A549 (cell line): ENCODE results near the gene ARPC1A. TPM values are rescaled to one million over a fixed set of nuclear protein-coding genes. Genes with fewer than 3 reads are reported as not detected.

Experiments
- ATAC-seq, 2 experiments: fragments of 200-7000 bp in 1 of 2; fragments of >200 bp in 1 of 2; cut with Nextera tagmentation in 1 of 2; cut with Tn5 transposase in 1 of 2; 3 replicates each; pipeline versions ENCODE4 v1.8.0 to v1.9.1; 2018 to 2020; ENCODE audit warnings: mild to moderate bottlenecking in 1 of 2, moderate library complexity in 1 of 2
- CTCF ChIA-PET: fragments of 300-600 bp; sonication (Branson Sonifier 250); formaldehyde crosslinking; extraction: SDS; loops from one replicate; lab custom pipeline; 2021; ENCODE audit warnings: antibody characterized with exemption, inconsistent platforms; lab: Yijun Ruan, JAX
- POLR2A ChIA-PET: fragments of 350-600 bp; formaldehyde crosslinking; extraction: SDS; loops from one replicate; lab custom pipeline; 2021; ENCODE audit warnings: antibody characterized with exemption, inconsistent platforms; lab: Yijun Ruan, JAX
- DNase-seq, 2 experiments: peaks; one replicate each; pipeline versions ENCODE4 v3.0.0 to v3.0.0-alpha.2; 2011 to 2016; ENCODE audit warnings: low read depth in 1 of 2, low spot score in 1 of 2
- FAIRE-seq: peaks from 2 replicates; lab custom pipeline; 2011; peaks lifted over from hg19 to GRCh38; lab: Jason Lieb, UNC
- H3K27ac ChIP-seq, 2 experiments: fragments of >200 bp; sonication (Bioruptor Twin); formaldehyde crosslinking; 3 replicates each; pipeline ENCODE4 v1.5.1; 2016 to 2017
- H3K4me1 ChIP-seq: fragments of >200 bp; sonication (Bioruptor Twin); formaldehyde crosslinking; 3 replicates; pipeline ENCODE4 v1.6.1; 2016
- H3K4me2 ChIP-seq: fragments of >200 bp; sonication (Bioruptor Twin); formaldehyde crosslinking; 3 replicates; pipeline ENCODE4 v1.6.1; 2016
- H3K4me3 ChIP-seq: fragments of >200 bp; sonication (Bioruptor Twin); formaldehyde crosslinking; 3 replicates; pipeline ENCODE4 v1.5.1; 2016
- H3K9me3 ChIP-seq: fragments of >200 bp; sonication (Bioruptor Twin); formaldehyde crosslinking; 3 replicates; pipeline ENCODE4 v1.6.1; 2016
- ATOH8 ChIP-seq: fragments of 250-450 bp; sonication (Bioruptor Pico); IDR thresholded peaks from 2 replicates; pipeline ENCODE4 v1.5.0; 2020; ENCODE audit warnings: low read depth, mild to moderate bottlenecking, moderate library complexity
- BHLHE40 ChIP-seq: IDR thresholded peaks from 2 replicates; pipeline ENCODE4 v1.6.1; 2012; ENCODE audit warnings: low read depth, low read length, inconsistent platforms
- CBX2 ChIP-seq: fragments of 200-600 bp; sonication (generic); IDR thresholded peaks from 2 replicates; pipeline ENCODE4 v1.6.1; 2016; ENCODE audit warnings: low read depth, mild to moderate bottlenecking, borderline replicate concordance
- CBX8 ChIP-seq: fragments of 200-600 bp; sonication (generic); IDR thresholded peaks from 2 replicates; pipeline ENCODE4 v1.6.1; 2016
- CHD2 ChIP-seq: fragments of 150-350 bp; IDR thresholded peaks from 2 replicates; pipeline ENCODE4 v1.6.1; 2014; ENCODE audit warnings: low read length; ENCODE audit not compliant: partially characterized antibody
- CTCF ChIP-seq: fragments of >200 bp; sonication (Bioruptor Twin); formaldehyde crosslinking; IDR thresholded peaks from 3 replicates; pipeline ENCODE4 v1.5.1; 2016
- ESRRA ChIP-seq: fragments of 150-350 bp; IDR thresholded peaks from 2 replicates; pipeline ENCODE4 v1.6.1; 2014; ENCODE audit warnings: mild to moderate bottlenecking, low read length, borderline replicate concordance
- FOSL2 ChIP-seq, 2 experiments: fragments of 450-650 bp in 1 of 2; fragments of >200 bp in 1 of 2; sonication (Bioruptor Twin) in 1 of 2; formaldehyde crosslinking; IDR thresholded peaks; 2 replicates each; pipeline versions ENCODE4 v1.5.0 to v1.6.1; 2016 to 2020; ENCODE audit warnings: mild to moderate bottlenecking in 1 of 2, moderate library complexity in 1 of 2
- HEYL ChIP-seq: fragments of 250-450 bp; sonication (Bioruptor Pico); IDR thresholded peaks from 2 replicates; pipeline ENCODE4 v1.8.0; 2021; ENCODE audit warnings: mild to moderate bottlenecking, moderate library complexity
- HMGXB4 ChIP-seq: fragments of 250-450 bp; sonication (Bioruptor Pico); IDR thresholded peaks from 2 replicates; pipeline ENCODE4 v1.5.0; 2021; ENCODE audit warnings: mild to moderate bottlenecking, moderate library complexity, borderline replicate concordance
- HOXA7 ChIP-seq: fragments of 250-450 bp; sonication (Bioruptor Pico); IDR thresholded peaks from 2 replicates; pipeline ENCODE4 v1.5.0; 2020; ENCODE audit warnings: mild to moderate bottlenecking, moderate library complexity
- HOXB5 ChIP-seq: fragments of 250-450 bp; sonication (Bioruptor Pico); IDR thresholded peaks from 2 replicates; pipeline ENCODE4 v1.5.0; 2020; ENCODE audit warnings: mild to moderate bottlenecking, moderate library complexity
- JUN ChIP-seq, 2 experiments: fragments of >200 bp; sonication (Bioruptor Twin); formaldehyde crosslinking; IDR thresholded peaks; 2 replicates in 1 of 2; 3 replicates in 1 of 2; pipeline ENCODE4 v1.6.1; 2016 to 2017
- JUNB ChIP-seq: fragments of >200 bp; sonication (Bioruptor Twin); formaldehyde crosslinking; IDR thresholded peaks from 2 replicates; pipeline ENCODE4 v1.6.1; 2016
- KDM1A ChIP-seq: fragments of 200-600 bp; sonication (generic); IDR thresholded peaks from 2 replicates; pipeline ENCODE4 v1.6.1; 2016; ENCODE audit warnings: low read depth, mild to moderate bottlenecking
- MAZ ChIP-seq: fragments of 150-350 bp; IDR thresholded peaks from 2 replicates; pipeline ENCODE4 v1.6.1; 2014; ENCODE audit warnings: antibody characterized with exemption, low read depth, low read length, borderline replicate concordance
- NFE2L2 ChIP-seq: fragments of 150-350 bp; conservative IDR thresholded peaks from 2 replicates; pipeline ENCODE4 v1.6.1; 2014; ENCODE audit warnings: low read length
- NPAS2 ChIP-seq: fragments of 250-450 bp; sonication (Bioruptor Pico); IDR thresholded peaks from 2 replicates; pipeline ENCODE4 v1.8.0; 2022; ENCODE audit warnings: mild to moderate bottlenecking, moderate library complexity, borderline replicate concordance
- NR3C1 ChIP-seq: fragments of >200 bp; sonication (Bioruptor Twin); formaldehyde crosslinking; IDR thresholded peaks from 3 replicates; pipeline ENCODE4 v1.6.1; 2017
- PHF8 ChIP-seq: fragments of 200-600 bp; sonication (generic); IDR thresholded peaks from 2 replicates; pipeline ENCODE4 v1.6.1; 2016; ENCODE audit warnings: low read depth, mild to moderate bottlenecking, antibody characterized with exemption, moderate library complexity, borderline replicate concordance
- POLR2AphosphoS2 ChIP-seq: conservative IDR thresholded peaks from 2 replicates; pipeline ENCODE4 v1.6.1; 2012; ENCODE audit warnings: low read length, improper control_type of control experiment, inconsistent platforms
- RAD21 ChIP-seq, 2 experiments: fragments of >200 bp in 1 of 2; sonication (Bioruptor Twin) in 1 of 2; formaldehyde crosslinking in 1 of 2; IDR thresholded peaks in 1 of 2; conservative IDR thresholded peaks in 1 of 2; 2 replicates in 1 of 2; 3 replicates in 1 of 2; pipeline ENCODE4 v1.6.1; 2012 to 2018; ENCODE audit warnings: inconsistent platforms in 1 of 2
- RARB ChIP-seq: fragments of 250-450 bp; sonication (Bioruptor Pico); IDR thresholded peaks from 2 replicates; pipeline ENCODE4 v1.8.0; 2021; ENCODE audit warnings: mild to moderate bottlenecking, moderate library complexity
- RCOR1 ChIP-seq: fragments of 150-350 bp; IDR thresholded peaks from 2 replicates; pipeline ENCODE4 v1.6.1; 2014; ENCODE audit warnings: antibody characterized with exemption, low read length, low read depth
- RFX5 ChIP-seq: fragments of 450-650 bp; IDR thresholded peaks from 2 replicates; pipeline ENCODE4 v1.7.1; 2014; ENCODE audit warnings: antibody characterized with exemption, mild to moderate bottlenecking, moderate library complexity
- SMC3 ChIP-seq: fragments of >200 bp; sonication (Bioruptor Twin); formaldehyde crosslinking; IDR thresholded peaks from 3 replicates; pipeline ENCODE4 v1.6.1; 2018; ENCODE audit warnings: inconsistent platforms
- SREBF2 ChIP-seq: fragments of 450-650 bp; IDR thresholded peaks from 2 replicates; pipeline ENCODE4 v1.6.1; 2014; ENCODE audit warnings: mild to moderate bottlenecking, moderate library complexity
- USF2 ChIP-seq: fragments of 450-650 bp; IDR thresholded peaks from 2 replicates; pipeline ENCODE4 v1.6.1; 2014; ENCODE audit warnings: antibody characterized with exemption
- WGBS: methylation state at CpG from one replicate; pipeline ENCODE4 v1.1.6; 2017; ENCODE audit errors: missing lambda C conversion rate; 5-methylcytosine and 5-hydroxymethylcytosine counted together
- polyA plus RNA-seq, 4 experiments: library from polyadenylated mRNA; depleted of rRNA in 3 of 4; stranded (reverse); fragments of >200 nt; fragmentation: RNase III in 1 of 4; extraction: RNeasy Plus Mini Kit Qiagen cat#74134 plus additional on column Dnase treatment in 1 of 4; gene quantifications; 2 replicates in 3 of 4; 3 replicates in 1 of 4; pipeline ENCODE4 v1.2.3, GENCODE V29; 2011 to 2017

The ARPC1A gene
- polyA plus RNA-seq, 2 of the 4 experiments (the other 2 are of a cell fraction), result 116 to 120 TPM

GRCh38 chr7:99399597-99399996, 73.9 kb downstream of the ARPC1A start:
- Histone ChIP-seq H3K4me2 (no peak overlapping the region), H3K4me3 (no peak overlapping the region), H3K27ac (no peak overlapping the region), H3K4me1 (peaks cover 4% of the 10 kb centered on the region; the same call in 1 of the 3 replicates), H3K9me3 (no peaks in the 10 kb centered on the region)
- FAIRE-seq (no peak), ATAC-seq (peak; percentile 3 to 13; a peak in 3 of 6 replicates), DNase-seq (no peak)
- POLR2A ChIA-PET, result interaction anchor here (2.9 kb wide), 1 partner anchor 9 kb away, joined by 23 read pairs; the partner anchor contains the start of genes BUD31 and PDAP1
- CTCF ChIA-PET, result interaction anchor here (0.6 to 4.8 kb wide), 5 partner anchors 10 to 21 kb away, joined by 3 to 29 read pairs (median 5); no protein-coding TSS in a partner anchor
- 88% methylated on average over 6 of the region's 6 CpGs for WGBS
- TF ChIP-seq RFX5, result no peak
- 0 out of 2 replicates have a peak, but pooled peaks have one; percentile 4 for TF ChIP-seq POLR2AphosphoS2

- ChIA-PET POLR2A (no interaction called here), CTCF (interaction anchor here (0.7 kb wide), 1 partner anchor 15 kb away, joined by 3 read pairs; no protein-coding TSS in a partner anchor)
- Histone ChIP-seq H3K4me3 (no peak overlapping the region), H3K27ac (no peak overlapping the region), H3K4me2 (no peak overlapping the region), H3K4me1 (peaks cover 21% of the 10 kb centered on the region; the same call in 2 of the 3 replicates), H3K9me3 (no peaks in the 10 kb centered on the region)
- no peak for TF ChIP-seq RAD21 (conservative IDR thresholded peaks at IDR 0.05 in 1 of 2, IDR thresholded peaks at IDR 0.05 in 1 of 2)
- TF ChIP-seq JUNB, result no peak
- no peak for TF ChIP-seq NFE2L2
- TF ChIP-seq FOSL2 (IDR thresholded peaks at IDR 0.05), result no peak
- TF ChIP-seq FOSL2 (CRISPR knock-in tag; IDR thresholded peaks at IDR 0.05), result no peak
- TF ChIP-seq POLR2AphosphoS2, result no peak
- no peak for TF ChIP-seq MAZ
- no peak for TF ChIP-seq CTCF
- no peak for TF ChIP-seq NR3C1
- TF ChIP-seq BHLHE40, result no peak
- TF ChIP-seq HOXB5 (CRISPR knock-in tag), result no peak
- no peak for TF ChIP-seq JUN (IDR thresholded peaks at IDR 0.05)
- TF ChIP-seq KDM1A, result no peak
- no peak for TF ChIP-seq SMC3
- TF ChIP-seq ESRRA, result no peak
- no peak for TF ChIP-seq RFX5
- FAIRE-seq (no peak), ATAC-seq (no peak), DNase-seq (no peak)
- 94% methylated on average over 3 of the region's 3 CpGs for WGBS
Observed at GRCh38 chr7:99402854-99403253, 77.2 kb downstream of the ARPC1A start.

- H3K4me1 ChIP-seq, result peaks cover 21% of the 10 kb centered on the region; the same call in 2 of the 3 replicates
- TF ChIP-seq FOSL2 (IDR thresholded peaks at IDR 0.05) (no peak), FOSL2 (CRISPR knock-in tag; IDR thresholded peaks at IDR 0.05) (no peak), RARB (no peak), CBX8 (no peak), RCOR1 (no peak), HMGXB4 (no peak), HEYL (CRISPR knock-in tag) (no peak), ATOH8 (no peak), USF2 (no peak), NR3C1 (no peak), HOXB5 (CRISPR knock-in tag) (no peak), CBX2 (no peak), CHD2 (no peak), KDM1A (no peak), NPAS2 (CRISPR knock-in tag) (no peak), HOXA7 (CRISPR knock-in tag) (no peak), PHF8 (no peak), SREBF2 (no peak)
- POLR2A ChIA-PET, result interaction anchor here (0.6 kb wide), 1 partner anchor 68 kb away, joined by 5 read pairs; no protein-coding TSS in a partner anchor
- CTCF ChIA-PET, result interaction anchor here (1.0 to 1.4 kb wide), 2 partner anchors 10 to 12 kb away, joined by 3 to 5 read pairs; no protein-coding TSS in a partner anchor
- DNase-seq (no peak), FAIRE-seq (no peak), ATAC-seq (no peak)
- no peaks in the 10 kb centered on the region for H3K9me3 ChIP-seq
- 96% methylated on average over 5 of the region's 5 CpGs for WGBS
- no peak overlapping the region for H3K4me3 ChIP-seq
- H3K27ac ChIP-seq, result no peak overlapping the region
- no peak overlapping the region for H3K4me2 ChIP-seq
Observed at GRCh38 chr7:99403764-99404163, 78.1 kb downstream of the ARPC1A start.
